H1 (cell line): ENCODE measurements around the gene FHIP1B.

Experiments
- POLR2A ChIP-seq, 2 experiments: IDR thresholded peaks; 1 replicate in 1 of 2; 2 replicates in 1 of 2; pipeline ENCODE4 v1.6.1; 2011; ENCODE audit warnings: low read depth in 2 of 2, low read length in 2 of 2, mild to moderate bottlenecking in 2 of 2; ENCODE audit errors: control extremely low read depth in 1 of 2
- RNF2 ChIP-seq: fragments of 200-900, 300-1000 bp; sonication (generic); IDR thresholded peaks from 2 replicates; pipeline ENCODE4 v1.7.1; 2016; ENCODE audit warnings: borderline replicate concordance, low read depth, mild to moderate bottlenecking, antibody characterized with exemption, low read length; ENCODE audit not compliant: poor library complexity, severe bottlenecking; ENCODE audit errors: missing control alignments
- TF ChIP-seq, protein P1 (sequence below), 3 experiments: IDR thresholded peaks; 1 replicate in 2 of 3; 2 replicates in 1 of 3; pipeline versions ENCODE4 v1.5.1 to v1.6.1; 2011; ENCODE audit warnings: low read length in 3 of 3, mild to moderate bottlenecking in 3 of 3, inconsistent platforms in 2 of 3, low read depth in 1 of 3, moderate library complexity in 1 of 3; ENCODE audit not compliant: insufficient read depth in 1 of 3; ENCODE audit errors: control extremely low read depth in 1 of 3

DNA sequence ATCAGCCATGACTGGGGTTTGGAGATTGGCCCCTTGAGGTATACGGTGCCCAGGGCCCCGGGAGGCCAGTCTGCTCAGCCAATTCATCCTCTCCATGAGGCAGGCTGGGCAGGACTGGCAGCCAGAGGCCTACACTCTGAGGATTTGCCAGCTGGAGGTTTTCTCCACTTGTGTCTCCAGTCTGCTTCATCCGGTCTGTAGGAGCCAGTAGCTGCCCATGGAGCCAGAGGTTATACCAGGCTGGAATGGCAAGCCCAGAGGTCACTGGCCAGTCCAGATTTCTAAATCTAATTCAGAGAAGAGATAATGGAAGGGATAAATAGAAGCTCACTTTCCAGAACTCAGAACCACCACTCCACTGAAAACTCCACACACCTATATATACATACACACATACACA lies 10.0 kb downstream of the FHIP1B start:
- no peak for TF ChIP-seq RNF2
- TF ChIP-seq, protein P1, sequence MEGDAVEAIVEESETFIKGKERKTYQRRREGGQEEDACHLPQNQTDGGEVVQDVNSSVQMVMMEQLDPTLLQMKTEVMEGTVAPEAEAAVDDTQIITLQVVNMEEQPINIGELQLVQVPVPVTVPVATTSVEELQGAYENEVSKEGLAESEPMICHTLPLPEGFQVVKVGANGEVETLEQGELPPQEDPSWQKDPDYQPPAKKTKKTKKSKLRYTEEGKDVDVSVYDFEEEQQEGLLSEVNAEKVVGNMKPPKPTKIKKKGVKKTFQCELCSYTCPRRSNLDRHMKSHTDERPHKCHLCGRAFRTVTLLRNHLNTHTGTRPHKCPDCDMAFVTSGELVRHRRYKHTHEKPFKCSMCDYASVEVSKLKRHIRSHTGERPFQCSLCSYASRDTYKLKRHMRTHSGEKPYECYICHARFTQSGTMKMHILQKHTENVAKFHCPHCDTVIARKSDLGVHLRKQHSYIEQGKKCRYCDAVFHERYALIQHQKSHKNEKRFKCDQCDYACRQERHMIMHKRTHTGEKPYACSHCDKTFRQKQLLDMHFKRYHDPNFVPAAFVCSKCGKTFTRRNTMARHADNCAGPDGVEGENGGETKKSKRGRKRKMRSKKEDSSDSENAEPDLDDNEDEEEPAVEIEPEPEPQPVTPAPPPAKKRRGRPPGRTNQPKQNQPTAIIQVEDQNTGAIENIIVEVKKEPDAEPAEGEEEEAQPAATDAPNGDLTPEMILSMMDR (IDR thresholded peaks at IDR 0.05; ENCODE audit: control extremely low read depth in 1 of 3, insufficient read depth in 1 of 3, low read depth in 1 of 3, low read length in 3 of 3), result no peak
- no peak for TF ChIP-seq POLR2A (IDR thresholded peaks at IDR 0.05; ENCODE audit: control extremely low read depth in 1 of 2, low read depth in 2 of 2, low read length in 2 of 2)
